Body of pancreas (tissue), 4 donors: Measurements from ENCODE around the gene ASB2. TPM values are rescaled to one million over a fixed set of nuclear protein-coding genes. Genes with fewer than 3 reads are reported as not detected.

Source experiments
- ATAC-seq: fragments of 150-250 bp; one replicate; pipeline ENCODE4 v1.9.1; 2016
- DNase-seq, 4 donors: peaks; one replicate each; pipeline ENCODE4 v3.0.0-alpha.2; 2019
- H3K27ac ChIP-seq, 4 donors: fragments of 200-600 bp; sonication (generic); 1 replicate in 3 of 4; 2 replicates in 1 of 4; pipeline versions ENCODE4 v1.5.1 to v1.6.1; 2016 to 2019; ENCODE audit warnings: mild to moderate bottlenecking in 1 of 4, mixed read lengths in 1 of 4, moderate library complexity in 1 of 4
- H3K27me3 ChIP-seq, 2 donors: fragments of 200-600 bp; sonication (generic); one replicate each; pipeline ENCODE4 v1.6.0; 2016; ENCODE audit warnings: mild to moderate bottlenecking in 1 of 2
- H3K36me3 ChIP-seq, 2 donors: fragments of 200-600 bp; sonication (generic); replicated peaks in 1 of 2; 2 replicates each; pipeline ENCODE4 v1.5.1; 2016; ENCODE audit warnings: low read depth in 2 of 2; ENCODE audit not compliant: insufficient read depth in 1 of 2
- H3K4me1 ChIP-seq: fragments of 200-600 bp; sonication (generic); one replicate; pipeline ENCODE4 v1.6.0; 2016
- H3K4me3 ChIP-seq, 2 donors: fragments of 200-600 bp; sonication (generic); 1 replicate in 1 of 2; 2 replicates in 1 of 2; pipeline ENCODE4 v1.5.1; 2016 to 2019
- H3K9me3 ChIP-seq, 3 donors: fragments of 200-600 bp; sonication (generic); 1 replicate in 2 of 3; 2 replicates in 1 of 3; pipeline ENCODE4 v1.5.1; 2016
- POLR2A ChIP-seq, 3 donors: fragments of 450-650 bp; IDR thresholded peaks; one replicate each; pipeline ENCODE4 v1.6.1; 2016; ENCODE audit warnings: antibody characterized with exemption in 3 of 3, mild to moderate bottlenecking in 2 of 3
- WGBS, 2 donors: methylation state at CpG; one replicate each; pipeline ENCODE4 v1.1.5; 2017; 5-methylcytosine and 5-hydroxymethylcytosine counted together
- intact Hi-C: fragments of 100-400 bp; cut with DNase I; formaldehyde crosslinking; loops from one replicate; pipeline ENCODE4 v1.15.1; 2023
- total RNA-seq, 2 donors: library from RNA; depleted of rRNA; stranded (reverse); fragments of >200 nt; gene quantifications; one replicate each; pipeline ENCODE4 v1.1.0, GENCODE V29; 2016
- TF ChIP-seq, protein P1 (sequence below), 7 experiments: fragments of 450-650 bp in 4 of 7; fragments of 200-600 bp in 3 of 7; sonication (generic) in 3 of 7; IDR thresholded peaks; one replicate each; pipeline ENCODE4 v1.5.1; 2016 to 2019; ENCODE audit warnings: antibody characterized with exemption in 7 of 7

The ASB2 gene
- total RNA-seq, 2 donors from 2014 or later: 0.33 to 7.0 TPM

DNA sequence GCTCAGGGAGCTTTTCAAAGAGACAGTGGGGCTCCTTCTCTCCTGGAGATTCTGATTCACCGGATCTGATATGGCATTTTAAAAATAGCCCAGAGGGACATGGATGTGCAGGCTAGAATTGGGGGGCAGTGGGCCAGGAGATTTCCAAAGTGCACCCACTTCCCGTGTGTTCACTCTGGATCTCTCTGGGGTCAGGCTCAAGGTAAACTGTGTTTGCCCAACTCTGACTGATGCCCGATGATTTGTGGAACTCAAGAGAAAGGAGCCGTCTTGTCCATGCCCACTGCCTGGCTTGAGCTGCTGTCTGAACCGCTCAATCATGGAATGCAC is 31.3 kb downstream of the ASB2 start:
- Histone ChIP-seq H3K27ac (peak overlapping the region in 1 of 4 donors; percentile 1), H3K4me1 (peaks cover 52% of the 10 kb centered on the region), H3K27me3 (no peaks in the 10 kb centered on the region), H3K36me3 (no peaks in the 10 kb centered on the region), H3K9me3 (no peaks in the 10 kb centered on the region), H3K4me3 (no peak overlapping the region)
- intact Hi-C loops: no loop called here
- ATAC-seq (no peak), DNase-seq (no peak)
- TF ChIP-seq, protein P1, sequence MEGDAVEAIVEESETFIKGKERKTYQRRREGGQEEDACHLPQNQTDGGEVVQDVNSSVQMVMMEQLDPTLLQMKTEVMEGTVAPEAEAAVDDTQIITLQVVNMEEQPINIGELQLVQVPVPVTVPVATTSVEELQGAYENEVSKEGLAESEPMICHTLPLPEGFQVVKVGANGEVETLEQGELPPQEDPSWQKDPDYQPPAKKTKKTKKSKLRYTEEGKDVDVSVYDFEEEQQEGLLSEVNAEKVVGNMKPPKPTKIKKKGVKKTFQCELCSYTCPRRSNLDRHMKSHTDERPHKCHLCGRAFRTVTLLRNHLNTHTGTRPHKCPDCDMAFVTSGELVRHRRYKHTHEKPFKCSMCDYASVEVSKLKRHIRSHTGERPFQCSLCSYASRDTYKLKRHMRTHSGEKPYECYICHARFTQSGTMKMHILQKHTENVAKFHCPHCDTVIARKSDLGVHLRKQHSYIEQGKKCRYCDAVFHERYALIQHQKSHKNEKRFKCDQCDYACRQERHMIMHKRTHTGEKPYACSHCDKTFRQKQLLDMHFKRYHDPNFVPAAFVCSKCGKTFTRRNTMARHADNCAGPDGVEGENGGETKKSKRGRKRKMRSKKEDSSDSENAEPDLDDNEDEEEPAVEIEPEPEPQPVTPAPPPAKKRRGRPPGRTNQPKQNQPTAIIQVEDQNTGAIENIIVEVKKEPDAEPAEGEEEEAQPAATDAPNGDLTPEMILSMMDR (IDR thresholded peaks at IDR 0.05): no peak
- no peak for TF ChIP-seq POLR2A (IDR thresholded peaks at IDR 0.05)
- 77 to 87% methylated on average over 2 to 5 of the region's 5 CpGs for WGBS, 2 donors

DNA sequence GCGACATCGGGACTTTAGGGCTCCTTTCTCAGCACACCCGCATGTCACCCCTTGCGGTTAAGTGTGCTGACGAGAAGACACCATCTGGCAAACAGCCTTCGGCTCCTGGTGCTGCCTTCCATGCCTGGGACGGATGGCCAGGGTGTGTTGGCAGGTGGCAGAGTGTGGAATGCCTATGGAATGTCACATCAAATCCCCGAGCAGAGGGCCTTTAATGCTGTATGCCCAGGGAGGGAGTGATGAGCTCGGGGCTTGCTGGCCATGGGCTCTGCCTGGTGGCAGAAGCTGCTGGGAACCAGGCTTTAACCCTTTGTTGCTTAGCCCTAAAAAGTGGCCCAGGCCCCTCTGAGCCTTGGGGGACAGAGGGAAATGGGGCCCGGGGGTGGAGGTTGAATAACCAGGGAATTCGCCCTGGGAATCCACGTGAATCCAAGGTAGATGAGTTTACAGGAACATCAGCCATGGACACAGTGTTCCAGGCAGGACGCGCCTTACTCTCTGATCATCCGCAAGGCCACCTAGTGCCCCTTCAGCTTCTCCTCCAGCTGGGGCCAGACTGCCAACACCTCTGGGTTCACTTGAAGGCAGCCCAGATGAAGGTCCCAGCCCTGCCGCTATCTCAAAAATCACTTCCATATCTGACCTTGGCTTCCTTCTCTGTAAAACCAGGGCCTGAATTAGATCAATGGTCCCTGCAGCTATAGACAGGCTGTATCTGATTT is 31.9 kb downstream of the ASB2 start:
- no peaks in the 10 kb centered on the region for H3K36me3 ChIP-seq
- intact Hi-C loops: no loop called here
- 76 to 88% methylated on average over 9 to 16 of the region's 16 CpGs for WGBS, 2 donors

DNA sequence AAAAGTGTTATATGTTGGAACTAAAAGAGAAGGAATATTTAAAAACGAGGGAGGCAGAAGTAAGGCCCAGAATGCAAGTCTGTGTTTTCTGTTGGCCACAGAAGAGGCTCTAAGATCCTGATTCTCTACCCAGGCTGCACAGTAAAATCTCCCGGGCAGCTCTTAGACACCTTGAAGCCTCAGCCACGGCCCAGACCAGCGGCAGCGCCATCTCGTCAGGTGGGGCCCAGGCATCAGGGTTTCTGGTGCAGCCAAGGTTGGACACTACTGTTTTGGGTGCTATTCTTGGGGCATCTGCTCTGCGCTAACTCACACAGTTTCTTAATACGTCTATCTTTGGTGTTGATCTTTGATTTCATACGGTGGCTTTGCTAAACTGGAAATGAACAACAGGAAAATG is 32.4 kb downstream of the ASB2 start:
- intact Hi-C loops: no loop called here
- peak overlapping the region in 3 of 4 donors; percentile 1 to 95 (median 5) for H3K27ac ChIP-seq
- DNase-seq (no peak), ATAC-seq (no peak)
- TF ChIP-seq POLR2A (IDR thresholded peaks at IDR 0.05): no peak
- TF ChIP-seq, protein P1 (IDR thresholded peaks at IDR 0.05): no peak
- H3K27me3 ChIP-seq: no peaks in the 10 kb centered on the region
- H3K36me3 ChIP-seq: no peaks in the 10 kb centered on the region
- H3K9me3 ChIP-seq: no peaks in the 10 kb centered on the region
- H3K4me3 ChIP-seq: no peak overlapping the region
- peaks cover 63% of the 10 kb centered on the region for H3K4me1 ChIP-seq
- WGBS, 2 donors: 90 to 92% methylated on average over 9 of the region's 9 CpGs

More for the DNA sequence above, 31.9 kb downstream of the ASB2 start:
- Histone ChIP-seq H3K9me3 (no peaks in the 10 kb centered on the region), H3K4me1 (peaks cover 57% of the 10 kb centered on the region), H3K4me3 (no peak overlapping the region), H3K27me3 (no peaks in the 10 kb centered on the region), H3K27ac (peak overlapping the region in 3 of 4 donors; percentile 1 to 95 (median 5))
- no peak for TF ChIP-seq POLR2A (IDR thresholded peaks at IDR 0.05)
- DNase-seq (peak in 1 of 4 donors; percentile 37), ATAC-seq (no peak)

DNA sequence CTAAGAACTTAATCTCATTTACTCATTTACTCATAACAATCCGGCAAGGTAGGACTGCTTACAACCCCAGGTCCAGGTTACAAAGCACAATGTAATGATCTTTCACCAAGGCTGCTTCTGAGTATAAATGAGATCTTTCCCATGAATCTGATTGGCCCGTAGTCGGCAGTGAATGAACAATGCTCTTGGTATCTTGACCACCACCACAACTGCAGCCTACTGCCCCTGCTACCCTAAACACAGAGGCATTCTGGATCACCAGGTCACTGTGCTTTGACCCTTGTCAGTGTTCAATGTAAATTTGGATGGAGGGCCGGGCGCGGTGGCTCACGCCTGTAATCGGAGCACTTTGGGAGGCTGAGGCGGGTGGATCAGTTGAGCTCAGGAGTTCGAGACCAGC is 33.3 kb downstream of the ASB2 start:
- DNase-seq (no peak), ATAC-seq (no peak)
- intact Hi-C loops: no loop called here
- H3K4me1 ChIP-seq: peaks cover 63% of the 10 kb centered on the region
- H3K27ac ChIP-seq: peak overlapping the region; percentile 45 to 98 (median 96)
- H3K4me3 ChIP-seq: no peak overlapping the region
- TF ChIP-seq, protein P1 (IDR thresholded peaks at IDR 0.05): no peak
- TF ChIP-seq POLR2A (IDR thresholded peaks at IDR 0.05): no peak
- no peaks in the 10 kb centered on the region for H3K27me3 ChIP-seq
- WGBS, 2 donors: 88 to 91% methylated on average over 10 of the region's 10 CpGs
- H3K36me3 ChIP-seq: no peaks in the 10 kb centered on the region
- no peaks in the 10 kb centered on the region for H3K9me3 ChIP-seq

DNA sequence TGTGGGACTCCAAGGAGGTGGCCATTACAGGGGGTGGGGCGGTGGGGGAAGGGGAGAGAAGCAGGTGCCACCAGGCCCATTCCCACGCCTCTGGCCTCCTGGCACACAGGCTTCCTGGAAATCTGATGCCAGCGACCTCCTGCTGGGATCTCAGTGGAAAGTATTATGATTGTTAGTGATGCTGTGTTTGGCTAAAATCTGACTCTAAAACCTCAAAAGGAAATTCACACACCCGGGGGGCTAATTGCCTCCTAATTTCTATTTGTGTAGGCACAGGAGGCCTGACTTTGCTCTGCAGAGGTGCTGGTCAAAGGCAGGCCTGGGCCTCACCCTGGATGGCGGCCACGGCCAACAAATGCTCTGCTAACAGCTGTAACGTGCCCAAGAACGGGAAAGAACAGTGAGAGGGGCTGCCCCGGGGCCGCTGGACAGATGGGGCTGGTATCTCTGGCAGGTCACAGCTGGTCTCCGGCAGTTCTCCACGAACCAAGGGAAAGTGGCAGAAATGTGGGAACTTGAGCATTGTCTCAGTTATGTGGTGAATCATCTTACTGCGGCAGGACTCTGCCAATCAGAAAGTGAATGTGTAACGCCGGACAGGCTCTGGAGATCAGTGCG is 35.0 kb downstream of the ASB2 start:
- no peaks in the 10 kb centered on the region for H3K36me3 ChIP-seq
- intact Hi-C loops: no loop called here
- 24 to 29% methylated on average over 16 of the region's 16 CpGs for WGBS, 2 donors
- ATAC-seq: peak; percentile 88
- no peaks in the 10 kb centered on the region for H3K9me3 ChIP-seq
- H3K4me1 ChIP-seq: peaks cover 53% of the 10 kb centered on the region
- peak overlapping the region; percentile 95 to 98 (median 97) for H3K27ac ChIP-seq
- H3K27me3 ChIP-seq: no peaks in the 10 kb centered on the region
- peak; percentile 81 to 93 (median 90) for DNase-seq
- TF ChIP-seq, protein P1 (IDR thresholded peaks at IDR 0.05): no peak
- TF ChIP-seq POLR2A (IDR thresholded peaks at IDR 0.05): peak in 2 of 3 donors; percentile 42 to 57
- no peak overlapping the region for H3K4me3 ChIP-seq
